Measurements from ENCODE around the gene GNAQ. TPM values are rescaled to one million over a fixed set of nuclear protein-coding genes. Genes with fewer than 3 reads are reported as not detected.

GNAQ gene
- total RNA-seq, 4 donors from 2014 or later = 18.1 to 35.1 (median 24.0) TPM

GRCh38 chr9:77964258-77964657 is 67.4 kb downstream of the GNAQ start:
- intact Hi-C loops (cut with DNase I) = no loop called here
- no peak for DNase-seq
- H3K9me3 ChIP-seq = no peaks in the 10 kb centered on the region
- peaks cover 0 to 8% (median 0%) of the 10 kb centered on the region in 3 donors for H3K36me3 ChIP-seq
- TF ChIP-seq, protein P1, sequence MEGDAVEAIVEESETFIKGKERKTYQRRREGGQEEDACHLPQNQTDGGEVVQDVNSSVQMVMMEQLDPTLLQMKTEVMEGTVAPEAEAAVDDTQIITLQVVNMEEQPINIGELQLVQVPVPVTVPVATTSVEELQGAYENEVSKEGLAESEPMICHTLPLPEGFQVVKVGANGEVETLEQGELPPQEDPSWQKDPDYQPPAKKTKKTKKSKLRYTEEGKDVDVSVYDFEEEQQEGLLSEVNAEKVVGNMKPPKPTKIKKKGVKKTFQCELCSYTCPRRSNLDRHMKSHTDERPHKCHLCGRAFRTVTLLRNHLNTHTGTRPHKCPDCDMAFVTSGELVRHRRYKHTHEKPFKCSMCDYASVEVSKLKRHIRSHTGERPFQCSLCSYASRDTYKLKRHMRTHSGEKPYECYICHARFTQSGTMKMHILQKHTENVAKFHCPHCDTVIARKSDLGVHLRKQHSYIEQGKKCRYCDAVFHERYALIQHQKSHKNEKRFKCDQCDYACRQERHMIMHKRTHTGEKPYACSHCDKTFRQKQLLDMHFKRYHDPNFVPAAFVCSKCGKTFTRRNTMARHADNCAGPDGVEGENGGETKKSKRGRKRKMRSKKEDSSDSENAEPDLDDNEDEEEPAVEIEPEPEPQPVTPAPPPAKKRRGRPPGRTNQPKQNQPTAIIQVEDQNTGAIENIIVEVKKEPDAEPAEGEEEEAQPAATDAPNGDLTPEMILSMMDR (IDR thresholded peaks at IDR 0.05) = no peak
- no peak for TF ChIP-seq POLR2A (IDR thresholded peaks at IDR 0.05)
- no peak overlapping the region for H3K4me3 ChIP-seq
- H3K4me1 ChIP-seq = peaks cover 0 to 47% (median 12%) of the 10 kb centered on the region in 3 donors
- no peaks in the 10 kb centered on the region for H3K27me3 ChIP-seq
- WGBS, 2 donors = 42 to 88% methylated on average over 3 of the region's 3 CpGs
- no peak overlapping the region for H3K27ac ChIP-seq

GRCh38 chr9:77961541-77961940 is 70.1 kb downstream of the GNAQ start:
- peaks cover 0 to 59% (median 14%) of the 10 kb centered on the region in 3 donors for H3K4me1 ChIP-seq
- H3K9me3 ChIP-seq = no peaks in the 10 kb centered on the region
- peak overlapping the region in 3 of 4 donors; percentile 19 to 42 (median 42) for H3K27ac ChIP-seq
- TF ChIP-seq, protein P1 (IDR thresholded peaks at IDR 0.05) = no peak
- TF ChIP-seq POLR2A (IDR thresholded peaks at IDR 0.05) = no peak
- no peaks in the 10 kb centered on the region for H3K36me3 ChIP-seq
- H3K27me3 ChIP-seq = no peaks in the 10 kb centered on the region
- WGBS, 2 donors = 35 to 40% methylated on average over 1 of the region's 1 CpG
- DNase-seq = no peak
- intact Hi-C loops (cut with DNase I) = no loop called here
- no peak overlapping the region for H3K4me3 ChIP-seq

DNA sequence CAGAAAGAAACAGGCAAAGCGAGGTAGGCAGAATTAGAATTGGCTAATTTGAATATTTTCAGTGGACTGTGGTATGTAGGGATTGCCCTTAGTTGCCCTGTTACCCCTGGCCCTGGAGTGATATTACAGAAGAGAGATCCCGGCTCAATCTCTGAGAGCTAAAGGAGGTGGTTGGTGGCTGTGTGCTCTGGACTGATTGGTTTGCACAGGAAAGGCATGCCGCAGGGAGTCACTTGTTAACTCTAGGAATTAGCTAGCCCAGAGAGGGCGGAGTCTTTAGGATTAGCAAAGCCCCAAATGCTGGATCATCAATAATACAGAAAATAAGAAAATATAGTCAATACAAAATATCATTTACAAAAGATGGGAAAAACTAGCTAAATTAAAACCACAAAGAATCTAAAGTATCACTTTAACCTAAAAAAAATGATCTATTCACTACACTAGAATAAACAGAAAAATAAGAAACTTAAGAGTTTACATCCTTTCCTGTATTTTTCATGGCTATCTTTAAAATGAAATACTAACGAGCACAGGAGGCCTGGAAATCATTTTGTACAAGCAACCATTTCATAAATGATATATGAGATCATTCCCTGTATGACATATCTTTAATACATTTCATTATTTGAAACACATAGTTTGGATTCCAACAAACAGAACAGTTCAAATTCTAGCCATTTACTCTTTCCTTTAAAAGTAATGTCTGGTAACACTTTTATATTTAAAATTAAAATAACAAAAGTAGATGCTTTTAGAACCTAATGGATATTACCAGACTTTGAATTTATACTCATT is 71.1 kb downstream of the GNAQ start:
- peaks cover 0 to 57% (median 14%) of the 10 kb centered on the region in 3 donors for H3K4me1 ChIP-seq
- no peaks in the 10 kb centered on the region for H3K9me3 ChIP-seq
- no peaks in the 10 kb centered on the region for H3K27me3 ChIP-seq
- no peak overlapping the region for H3K4me3 ChIP-seq
- TF ChIP-seq POLR2A (IDR thresholded peaks at IDR 0.05) = no peak
- TF ChIP-seq, protein P1 (IDR thresholded peaks at IDR 0.05) = no peak
- intact Hi-C loops (cut with DNase I) = no loop called here
- DNase-seq = no peak
- 71 to 82% methylated on average over 5 of the region's 5 CpGs for WGBS, 2 donors
- H3K36me3 ChIP-seq = no peaks in the 10 kb centered on the region
- peak overlapping the region in 2 of 4 donors; percentile 13 to 42 for H3K27ac ChIP-seq

GRCh38 chr9:77959803-77960202 is 71.8 kb downstream of the GNAQ start:
- H3K27ac ChIP-seq = no peak overlapping the region
- DNase-seq = no peak
- no peaks in the 10 kb centered on the region for H3K36me3 ChIP-seq
- no peaks in the 10 kb centered on the region for H3K9me3 ChIP-seq
- no peaks in the 10 kb centered on the region for H3K27me3 ChIP-seq
- H3K4me3 ChIP-seq = no peak overlapping the region
- peaks cover 0 to 58% (median 14%) of the 10 kb centered on the region in 3 donors for H3K4me1 ChIP-seq
- TF ChIP-seq, protein P1 (IDR thresholded peaks at IDR 0.05) = no peak
- TF ChIP-seq POLR2A (IDR thresholded peaks at IDR 0.05) = no peak
- 90 to 95% methylated on average over 1 of the region's 1 CpG for WGBS, 2 donors
- intact Hi-C loops (cut with DNase I) = no loop called here

DNA sequence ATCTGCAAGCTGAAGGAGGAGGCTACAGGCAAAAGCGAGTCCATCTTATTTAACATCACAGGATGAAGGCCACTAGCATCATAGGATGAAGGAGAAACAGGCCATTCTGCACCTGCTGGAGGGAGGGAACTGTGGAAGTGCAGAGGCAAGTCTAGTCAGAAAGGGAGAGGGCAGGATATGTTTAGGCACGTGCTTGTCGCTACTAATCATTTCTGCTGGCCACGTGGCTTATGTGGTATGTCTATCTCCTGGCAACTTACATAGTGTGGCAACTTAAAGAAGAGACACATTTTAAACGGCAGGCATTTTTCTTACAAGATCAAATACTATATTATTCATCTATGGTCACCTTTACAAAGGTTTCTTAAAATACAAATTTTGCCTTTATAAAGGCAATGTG is 74.0 kb downstream of the GNAQ start:
- 48 to 51% methylated on average over 5 of the region's 5 CpGs for WGBS, 2 donors
- Histone ChIP-seq H3K9me3 (no peaks in the 10 kb centered on the region), H3K27ac (no peak overlapping the region), H3K4me3 (no peak overlapping the region), H3K4me1 (peaks cover 12 to 79% (median 32%) of the 10 kb centered on the region in 3 donors), H3K27me3 (no peaks in the 10 kb centered on the region), H3K36me3 (no peaks in the 10 kb centered on the region)
- no peak for TF ChIP-seq POLR2A (IDR thresholded peaks at IDR 0.05)
- TF ChIP-seq, protein P1 (IDR thresholded peaks at IDR 0.05) = peak in 1 of 6 experiments; percentile 15
- DNase-seq = no peak
- intact Hi-C loops (cut with DNase I) = no loop called here
